Stimulated activated CD4-positive, alpha-beta T cell treated with anti-CD3 and anti-CD28 coated beads, Interleukin-1b, Interleukin-23, amount 100 ng/mL, for 4 hours (primary cell): Measurements from ENCODE around the gene DHRSX.
"Not testable (repeated sequence)": the region's sequence is repeated elsewhere in the genome, so short reads cannot be mapped to it uniquely, and the experiment has no call there.

Experiments
- DNase-seq, 2 donors: peaks; one replicate each; pipeline ENCODE4 v3.0.0-alpha.2; 2020; ENCODE audit warnings: low read depth in 2 of 2

Gene DHRSX

GRCh38 chrX:2263203-2263602 is 237.6 kb downstream of the DHRSX start:
- DNase-seq = no peak

GRCh38 chrX:2262668-2263055 is 238.1 kb downstream of the DHRSX start:
- DNase-seq = no peak

- no peak for DNase-seq
These were observed 238.7 kb downstream of the DHRSX start for GRCh38 chrX:2261831-2262667.

GRCh38 chrX:2252331-2253065 is 248.3 kb downstream of the DHRSX start:
- no peak for DNase-seq

- no peak for DNase-seq
These were observed 249.6 kb downstream of the DHRSX start for GRCh38 chrX:2251211-2251610.

GRCh38 chrX:2243913-2244460 is 256.8 kb downstream of the DHRSX start:
- DNase-seq = no peak

GRCh38 chrX:2242980-2243379 is 257.8 kb downstream of the DHRSX start:
- DNase-seq = no peak

GRCh38 chrX:2242326-2242725 is 258.4 kb downstream of the DHRSX start:
- no peak for DNase-seq

GRCh38 chrX:2241496-2241895 is 259.3 kb downstream of the DHRSX start:
- not testable (repeated sequence) for DNase-seq

GRCh38 chrX:2240761-2241160 is 260.0 kb downstream of the DHRSX start:
- DNase-seq = not testable (repeated sequence)

GRCh38 chrX:2237976-2238375 is 262.8 kb downstream of the DHRSX start:
- no peak for DNase-seq

- no peak for DNase-seq
These were observed 269.1 kb downstream of the DHRSX start for GRCh38 chrX:2231570-2232192.

GRCh38 chrX:2230457-2230856 is 270.3 kb downstream of the DHRSX start:
- DNase-seq = no peak

GRCh38 chrX:2228536-2228935 is 272.2 kb downstream of the DHRSX start:
- DNase-seq = no peak

GRCh38 chrX:2226906-2227656 is 273.7 kb downstream of the DHRSX start:
- DNase-seq = no peak

GRCh38 chrX:2226182-2226581 is 274.6 kb downstream of the DHRSX start:
- DNase-seq = no peak

GRCh38 chrX:2224597-2225235 is 276.1 kb downstream of the DHRSX start:
- DNase-seq = no peak

GRCh38 chrX:2224161-2224560 is 276.6 kb downstream of the DHRSX start:
- no peak for DNase-seq

- no peak for DNase-seq
These were observed 279.8 kb downstream of the DHRSX start for GRCh38 chrX:2220829-2221567.

GRCh38 chrX:2220296-2220695 is 280.5 kb downstream of the DHRSX start:
- no peak for DNase-seq
